H9 (cell line): ENCODE results near the gene ATG13. TPM values are rescaled to one million over a fixed set of nuclear protein-coding genes. Genes with fewer than 3 reads are reported as not detected.

ENCODE experiments used
- DNase-seq: peaks from one replicate; pipeline ENCODE4 v3.0.0-alpha.2; 2017
- H2AFZ ChIP-seq: one replicate; pipeline ENCODE4 v1.6.1; 2013; ENCODE audit warnings: mild to moderate bottlenecking, low read length, control low read depth, moderate library complexity
- H2AK5ac ChIP-seq: 2 replicates; pipeline ENCODE4 v1.6.1; 2013; ENCODE audit warnings: low read length, control low read depth, mixed read lengths; ENCODE audit not compliant: insufficient read length
- H2BK120ac ChIP-seq: one replicate; pipeline ENCODE4 v1.6.1; 2013; ENCODE audit warnings: low read depth, mild to moderate bottlenecking, low read length, control low read depth, inconsistent platforms; ENCODE audit not compliant: poor library complexity, severe bottlenecking
- H2BK12ac ChIP-seq: 2 replicates; pipeline ENCODE4 v1.6.1; 2013; ENCODE audit warnings: low read length, control low read depth, mixed read lengths, low read depth; ENCODE audit not compliant: insufficient read length
- H2BK15ac ChIP-seq: 2 replicates; pipeline ENCODE4 v1.6.1; 2013; ENCODE audit warnings: low read depth, low read length, control low read depth
- H2BK20ac ChIP-seq: one replicate; pipeline ENCODE4 v1.6.1; 2013; ENCODE audit warnings: low read depth, mild to moderate bottlenecking, low read length, control low read depth, inconsistent platforms; ENCODE audit not compliant: poor library complexity, severe bottlenecking
- H2BK5ac ChIP-seq: 2 replicates; pipeline ENCODE4 v1.6.1; 2013; ENCODE audit warnings: low read length, control low read depth, mixed read lengths; ENCODE audit not compliant: insufficient read length
- H3K14ac ChIP-seq: 2 replicates; pipeline ENCODE4 v1.6.1; 2013; ENCODE audit warnings: low read length, control low read depth; ENCODE audit not compliant: insufficient read depth
- H3K18ac ChIP-seq: 2 replicates; pipeline ENCODE4 v1.6.1; 2013; ENCODE audit warnings: low read depth, mild to moderate bottlenecking, mixed read lengths, low read length, control low read depth; ENCODE audit not compliant: insufficient read length
- H3K23ac ChIP-seq: 2 replicates; pipeline ENCODE4 v1.6.1; 2013; ENCODE audit warnings: low read length, control low read depth, mixed read lengths, low read depth; ENCODE audit not compliant: insufficient read length
- H3K23me2 ChIP-seq: 2 replicates; pipeline ENCODE4 v1.6.1; 2013; ENCODE audit warnings: low read depth, mild to moderate bottlenecking, mixed read lengths, low read length, control low read depth; ENCODE audit not compliant: insufficient read length, poor library complexity, severe bottlenecking
- H3K27ac ChIP-seq: 2 replicates; pipeline ENCODE4 v1.5.1; 2013; ENCODE audit warnings: low read length, control low read depth, mixed read lengths, low read depth; ENCODE audit not compliant: insufficient read length
- H3K27me3 ChIP-seq: 2 replicates; pipeline ENCODE4 v1.6.1; 2013; ENCODE audit warnings: low read length, control low read depth, inconsistent platforms; ENCODE audit not compliant: insufficient read depth
- H3K4ac ChIP-seq: 2 replicates; pipeline ENCODE4 v1.6.1; 2013; ENCODE audit warnings: low read depth, mild to moderate bottlenecking, control low read depth, inconsistent platforms, low read length, moderate library complexity
- H3K4me1 ChIP-seq: 2 replicates; pipeline ENCODE4 v1.6.1; 2013; ENCODE audit warnings: low read length, control low read depth, inconsistent platforms; ENCODE audit not compliant: insufficient read depth
- H3K4me2 ChIP-seq: 2 replicates; pipeline ENCODE4 v1.6.1; 2013; ENCODE audit warnings: low read length, control low read depth, mixed read lengths; ENCODE audit not compliant: insufficient read length, insufficient read depth
- H3K56ac ChIP-seq: 2 replicates; pipeline ENCODE4 v1.6.1; 2013; ENCODE audit warnings: low read depth, mild to moderate bottlenecking, mixed read lengths, low read length, control low read depth; ENCODE audit not compliant: insufficient read length
- H3K79me1 ChIP-seq: 2 replicates; pipeline ENCODE4 v1.6.1; 2013; ENCODE audit warnings: low read depth, mild to moderate bottlenecking, moderate library complexity, low read length, control low read depth, inconsistent platforms; ENCODE audit not compliant: insufficient read depth, poor library complexity, severe bottlenecking
- H3K79me2 ChIP-seq: 2 replicates; pipeline ENCODE4 v1.6.1; 2013; ENCODE audit warnings: low read length, control low read depth, inconsistent platforms; ENCODE audit not compliant: insufficient read depth
- H3K9ac ChIP-seq: 2 replicates; pipeline ENCODE4 v1.6.1; 2013; ENCODE audit warnings: low read length, control low read depth, mixed read lengths; ENCODE audit not compliant: insufficient read length; ENCODE audit errors: extremely low read depth
- H3K9me3 ChIP-seq: one replicate; pipeline ENCODE4 v1.6.1; 2013; ENCODE audit warnings: low read depth, low read length, inconsistent platforms; ENCODE audit not compliant: control insufficient read depth
- H3T11ph ChIP-seq: one replicate; pipeline ENCODE4 v1.6.1; 2013; ENCODE audit warnings: mild to moderate bottlenecking, low read length, control low read depth, inconsistent platforms
- H4K20me1 ChIP-seq: one replicate; pipeline ENCODE4 v1.6.1; 2013; ENCODE audit not compliant: control insufficient read depth, insufficient read length, insufficient read depth
- H4K5ac ChIP-seq: 2 replicates; pipeline ENCODE4 v1.6.1; 2013; ENCODE audit warnings: low read depth, mild to moderate bottlenecking, mixed read lengths, low read length, control low read depth; ENCODE audit not compliant: insufficient read length
- H4K8ac ChIP-seq: replicated peaks from 2 replicates; pipeline ENCODE4 v1.6.1; 2013; ENCODE audit warnings: low read length, control low read depth, mixed read lengths, low read depth; ENCODE audit not compliant: insufficient read length
- H4K91ac ChIP-seq: 2 replicates; pipeline ENCODE4 v1.6.1; 2013; ENCODE audit warnings: low read depth, mild to moderate bottlenecking, moderate library complexity, mixed read lengths, low read length, control low read depth; ENCODE audit not compliant: insufficient read length
- H3K27ac Mint-ChIP-seq, 3 experiments: 2 replicates in 2 of 3; 3 replicates in 1 of 3; pipeline ENCODE4 v1.8.0; 2020 to 2021; ENCODE audit warnings: mixed read lengths in 3 of 3, mild to moderate bottlenecking in 1 of 3, moderate library complexity in 1 of 3
- H3K27me3 Mint-ChIP-seq: 2 replicates; pipeline ENCODE4 v1.8.0; 2021; ENCODE audit warnings: low read depth, mild to moderate bottlenecking, moderate library complexity, mixed read lengths
- H3K36me3 Mint-ChIP-seq, 3 experiments: 2 replicates in 2 of 3; 3 replicates in 1 of 3; pipeline ENCODE4 v1.8.0; 2020 to 2021; ENCODE audit warnings: low read depth in 3 of 3, mixed read lengths in 3 of 3; ENCODE audit not compliant: insufficient read depth in 1 of 3
- H3K4me1 Mint-ChIP-seq, 2 experiments: 2 replicates each; pipeline ENCODE4 v1.8.0; 2020; ENCODE audit warnings: mixed read lengths in 2 of 2
- H3K4me3 Mint-ChIP-seq, 2 experiments: 2 replicates in 1 of 2; 3 replicates in 1 of 2; pipeline ENCODE4 v1.8.0; 2020 to 2021; ENCODE audit warnings: mild to moderate bottlenecking in 2 of 2, mixed read lengths in 2 of 2, moderate library complexity in 1 of 2
- H3K9me3 Mint-ChIP-seq, 2 experiments: 2 replicates in 1 of 2; 3 replicates in 1 of 2; pipeline ENCODE4 v1.8.0; 2020; ENCODE audit warnings: mild to moderate bottlenecking in 2 of 2, mixed read lengths in 2 of 2, moderate library complexity in 1 of 2
- WGBS: extraction: QIAGEN DNeasy Blood & Tissue Kit; methylation state at CpG from one replicate; pipeline ENCODE4 v1.1.7; 2013; ENCODE audit warnings: missing lambda C conversion rate, low lambda C conversion rate, mixed read lengths; ENCODE audit not compliant: insufficient read length; ENCODE audit errors: extremely low coverage; 5-methylcytosine and 5-hydroxymethylcytosine counted together
- total RNA-seq: library from RNA; stranded (reverse); gene quantifications from 2 replicates; pipeline ENCODE4 v1.2.1, GENCODE V29; 2021
- TF ChIP-seq, protein P1 (sequence below): fragments of 200-600 bp; sonication (generic); conservative IDR thresholded peaks from 3 replicates; pipeline ENCODE4 v1.8.0; 2021; ENCODE audit warnings: antibody characterized with exemption, mild to moderate bottlenecking

The ATG13 gene
- total RNA-seq, 1 experiment from 2014 or later, result 79.1 TPM

DNA sequence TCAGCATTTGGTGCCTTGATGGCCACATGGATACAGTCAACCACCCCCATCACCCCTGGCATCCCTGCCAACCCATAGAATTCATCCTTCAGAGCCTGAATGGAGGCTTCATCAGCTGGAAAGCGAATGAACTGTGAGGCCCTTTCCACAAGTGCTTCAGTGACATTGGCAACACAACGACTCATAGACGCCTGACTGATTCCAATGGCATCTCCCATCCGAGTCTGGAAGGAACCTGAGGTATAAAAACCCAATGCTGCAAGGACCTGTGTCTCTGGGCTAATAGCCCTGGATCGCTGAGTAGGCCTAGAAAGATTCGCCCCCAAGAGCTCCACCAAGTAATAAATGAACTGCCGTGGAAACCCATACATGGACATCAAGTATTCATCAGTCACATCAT is 1.6 kb upstream of the ATG13 start:
- Histone ChIP-seq H3T11ph (no peak overlapping the region), H3K56ac (no peak overlapping the region), H2BK5ac (no peak overlapping the region), H4K91ac (no peak overlapping the region), H3K4ac (no peak overlapping the region), H3K23ac (no peak overlapping the region), H3K4me1 (no peaks in the 10 kb centered on the region), H3K79me1 (no peaks in the 10 kb centered on the region), H2BK20ac (no peak overlapping the region), H4K8ac (no peak overlapping the region), H2AK5ac (no peak overlapping the region), H2BK15ac (no peak overlapping the region), H3K9ac (no peak overlapping the region), H3K79me2 (peaks cover 7% of the 10 kb centered on the region; the same call in 1 of the 2 replicates), H3K23me2 (peaks cover 10% of the 10 kb centered on the region), H4K5ac (no peak overlapping the region), H3K27ac (no peak overlapping the region), H3K14ac (no peak overlapping the region), H4K20me1 (no peaks in the 10 kb centered on the region), H3K9me3 (no peaks in the 10 kb centered on the region), H2BK120ac (no peak overlapping the region), H3K4me2 (no peak overlapping the region), H3K27me3 (no peaks in the 10 kb centered on the region), H2AFZ (no peak overlapping the region), H2BK12ac (no peak overlapping the region), H3K18ac (no peak overlapping the region)
- no CpG with 5 or more reads among the region's 7 CpGs for WGBS
- Mint-ChIP-seq H3K27me3 (no peaks in the 10 kb centered on the region), H3K4me3 (peak overlapping the region in 1 of 2 experiments; percentile 92; a peak in 3 of 5 replicates), H3K27ac (peak overlapping the region in 1 of 3 experiments; percentile 11; a peak in 1 of 7 replicates), H3K36me3 (peaks cover 3 to 5% (median 3%) of the 10 kb centered on the region in 3 experiments; a peak in 4 of 7 replicates), H3K4me1 (peaks cover 22 to 23% of the 10 kb centered on the region in 2 experiments), H3K9me3 (no peaks in the 10 kb centered on the region)
- TF ChIP-seq, protein P1, sequence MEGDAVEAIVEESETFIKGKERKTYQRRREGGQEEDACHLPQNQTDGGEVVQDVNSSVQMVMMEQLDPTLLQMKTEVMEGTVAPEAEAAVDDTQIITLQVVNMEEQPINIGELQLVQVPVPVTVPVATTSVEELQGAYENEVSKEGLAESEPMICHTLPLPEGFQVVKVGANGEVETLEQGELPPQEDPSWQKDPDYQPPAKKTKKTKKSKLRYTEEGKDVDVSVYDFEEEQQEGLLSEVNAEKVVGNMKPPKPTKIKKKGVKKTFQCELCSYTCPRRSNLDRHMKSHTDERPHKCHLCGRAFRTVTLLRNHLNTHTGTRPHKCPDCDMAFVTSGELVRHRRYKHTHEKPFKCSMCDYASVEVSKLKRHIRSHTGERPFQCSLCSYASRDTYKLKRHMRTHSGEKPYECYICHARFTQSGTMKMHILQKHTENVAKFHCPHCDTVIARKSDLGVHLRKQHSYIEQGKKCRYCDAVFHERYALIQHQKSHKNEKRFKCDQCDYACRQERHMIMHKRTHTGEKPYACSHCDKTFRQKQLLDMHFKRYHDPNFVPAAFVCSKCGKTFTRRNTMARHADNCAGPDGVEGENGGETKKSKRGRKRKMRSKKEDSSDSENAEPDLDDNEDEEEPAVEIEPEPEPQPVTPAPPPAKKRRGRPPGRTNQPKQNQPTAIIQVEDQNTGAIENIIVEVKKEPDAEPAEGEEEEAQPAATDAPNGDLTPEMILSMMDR, result no peak
- no peak for DNase-seq
